PC-9 (cell line): ENCODE data around the gene PTPRO.

Experiments
- EZH2 ChIP-seq: fragments of 200-600 bp; sonication (generic); IDR thresholded peaks from 2 replicates; pipeline ENCODE4 v1.8.0; 2017; ENCODE audit warnings: antibody characterized with exemption, low read depth
- TF ChIP-seq, protein P1 (sequence below): fragments of 200-600 bp; sonication (generic); conservative IDR thresholded peaks from 2 replicates; pipeline ENCODE4 v1.6.1; 2017; ENCODE audit warnings: mixed run types, antibody characterized with exemption, mild to moderate bottlenecking, moderate library complexity

GRCh38 chr12:15299947-15300346 lies 22.4 kb upstream of the PTPRO start:
- TF ChIP-seq, protein P1, sequence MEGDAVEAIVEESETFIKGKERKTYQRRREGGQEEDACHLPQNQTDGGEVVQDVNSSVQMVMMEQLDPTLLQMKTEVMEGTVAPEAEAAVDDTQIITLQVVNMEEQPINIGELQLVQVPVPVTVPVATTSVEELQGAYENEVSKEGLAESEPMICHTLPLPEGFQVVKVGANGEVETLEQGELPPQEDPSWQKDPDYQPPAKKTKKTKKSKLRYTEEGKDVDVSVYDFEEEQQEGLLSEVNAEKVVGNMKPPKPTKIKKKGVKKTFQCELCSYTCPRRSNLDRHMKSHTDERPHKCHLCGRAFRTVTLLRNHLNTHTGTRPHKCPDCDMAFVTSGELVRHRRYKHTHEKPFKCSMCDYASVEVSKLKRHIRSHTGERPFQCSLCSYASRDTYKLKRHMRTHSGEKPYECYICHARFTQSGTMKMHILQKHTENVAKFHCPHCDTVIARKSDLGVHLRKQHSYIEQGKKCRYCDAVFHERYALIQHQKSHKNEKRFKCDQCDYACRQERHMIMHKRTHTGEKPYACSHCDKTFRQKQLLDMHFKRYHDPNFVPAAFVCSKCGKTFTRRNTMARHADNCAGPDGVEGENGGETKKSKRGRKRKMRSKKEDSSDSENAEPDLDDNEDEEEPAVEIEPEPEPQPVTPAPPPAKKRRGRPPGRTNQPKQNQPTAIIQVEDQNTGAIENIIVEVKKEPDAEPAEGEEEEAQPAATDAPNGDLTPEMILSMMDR: no peak
- no peak for TF ChIP-seq EZH2
